LNCaP clone FGC (cell line): ENCODE results near the gene CLTA.

ENCODE experiments used
- DNase-seq: peaks from one replicate; pipeline ENCODE4 v3.0.0-alpha.2; 2011; ENCODE audit warnings: low read depth
- H3K4me3 ChIP-seq: 2 replicates; pipeline ENCODE4 v1.5.1; 2011; ENCODE audit warnings: mild to moderate bottlenecking, low read depth, low read length, control low read depth
- CTCF ChIP-seq: IDR thresholded peaks from 2 replicates; pipeline ENCODE4 v1.5.1; 2012; ENCODE audit warnings: mild to moderate bottlenecking; ENCODE audit not compliant: control insufficient read depth, insufficient read depth; ENCODE audit errors: extremely low read depth

CLTA gene

GRCh38 chr9:36164989-36165388, 25.7 kb upstream of the CLTA start:
- no peak for DNase-seq
- H3K4me3 ChIP-seq, result no peak overlapping the region
- no peak for TF ChIP-seq CTCF

GRCh38 chr9:36165826-36166167, 24.9 kb upstream of the CLTA start:
- DNase-seq, result no peak
- TF ChIP-seq CTCF, result no peak
- no peak overlapping the region for H3K4me3 ChIP-seq

DNA sequence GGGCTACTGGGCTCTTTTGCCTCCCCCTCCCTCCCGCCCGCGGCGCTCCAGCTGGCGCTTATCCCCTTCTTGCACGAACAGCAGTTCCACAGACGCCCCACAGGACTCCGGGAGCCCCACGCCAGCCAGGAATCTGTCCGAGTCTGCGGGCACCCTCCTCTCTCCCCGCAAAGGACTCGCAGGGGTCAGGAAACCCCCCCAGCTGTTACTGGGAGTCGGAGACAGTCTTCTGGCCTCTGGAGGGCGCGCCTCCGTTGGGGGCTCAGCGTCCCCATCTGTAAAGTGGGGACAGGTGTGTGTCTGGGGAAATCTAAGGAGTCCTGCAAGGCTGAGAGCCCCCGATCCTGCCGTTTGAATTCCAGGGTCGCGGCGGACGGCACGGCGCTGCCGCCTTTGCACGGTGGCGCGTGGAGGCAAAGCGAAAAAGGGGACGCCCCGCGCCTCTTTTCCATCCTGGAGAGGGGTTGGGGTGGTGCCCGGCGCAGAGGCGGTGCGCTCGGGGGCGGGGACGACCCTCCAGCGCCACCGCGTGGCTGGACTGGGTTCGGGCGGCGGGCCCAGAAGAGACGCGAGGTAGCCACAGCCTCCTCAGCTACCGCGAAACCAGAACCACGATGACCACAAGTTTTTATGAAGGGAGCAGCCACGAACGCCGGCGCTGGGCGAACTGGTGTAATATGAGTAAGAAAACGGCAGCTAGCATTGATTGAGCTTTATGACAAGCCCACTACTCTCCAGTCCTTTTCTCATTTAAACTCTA, 24.4 kb upstream of the CLTA start:
- peak overlapping the region; percentile 35 for H3K4me3 ChIP-seq
- peak; percentile 94 for TF ChIP-seq CTCF
- peak; percentile 46 for DNase-seq

- TF ChIP-seq CTCF, result no peak
- DNase-seq, result no peak
- H3K4me3 ChIP-seq, result no peak within 1 kb of the TSS
These were observed 21.6 kb upstream of the CLTA start, which contains the start of gene CCIN for GRCh38 chr9:36169166-36169565. CCIN (plus strand) TSS chr9:36169388; CDS start chr9:36169503, 115 bp downstream.

GRCh38 chr9:36169708-36170107, 21.0 kb upstream of the CLTA start:
- no peak for TF ChIP-seq CTCF
- no peak overlapping the region for H3K4me3 ChIP-seq
- no peak for DNase-seq

DNA sequence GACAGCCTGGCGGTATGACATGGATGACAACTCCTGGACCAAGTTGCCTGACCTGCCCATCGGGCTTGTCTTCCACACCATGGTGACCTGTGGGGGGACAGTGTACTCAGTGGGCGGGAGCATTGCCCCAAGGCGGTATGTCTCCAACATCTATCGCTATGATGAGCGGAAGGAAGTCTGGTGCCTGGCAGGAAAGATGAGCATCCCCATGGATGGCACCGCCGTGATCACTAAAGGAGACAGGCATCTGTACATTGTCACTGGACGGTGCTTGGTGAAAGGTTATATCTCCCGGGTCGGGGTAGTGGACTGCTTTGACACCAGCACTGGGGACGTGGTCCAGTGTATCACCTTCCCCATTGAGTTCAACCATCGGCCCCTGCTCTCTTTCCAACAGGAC, 20.2 kb upstream of the CLTA start:
- H3K4me3 ChIP-seq, result no peak overlapping the region
- no peak for DNase-seq
- TF ChIP-seq CTCF, result no peak

DNA sequence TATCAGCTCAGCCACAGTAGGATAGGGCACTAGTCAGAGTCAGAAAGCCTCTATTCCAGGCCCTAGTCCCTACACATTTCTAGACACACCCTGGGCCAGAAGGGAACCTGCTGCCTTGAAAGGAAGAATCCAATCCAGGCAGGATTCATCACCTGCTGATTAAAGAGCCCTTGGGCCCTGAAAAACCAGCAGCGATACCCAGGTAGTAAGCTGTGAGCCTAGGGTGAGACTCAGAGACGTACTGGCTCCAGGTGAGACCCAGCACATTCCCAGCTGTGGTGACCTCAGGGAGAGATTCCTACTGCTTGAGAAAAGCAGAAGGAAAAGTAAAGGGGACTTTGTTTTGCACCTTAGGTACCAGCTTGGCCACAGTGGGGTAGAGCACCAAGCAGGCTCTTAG, 16.9 kb upstream of the CLTA start:
- no peak overlapping the region for H3K4me3 ChIP-seq
- no peak for TF ChIP-seq CTCF
- DNase-seq, result no peak
